GM21825 (cell line): ENCODE results near the gene NLK.

Source experiments
- ATAC-seq: cut with Tn5 transposase; IDR thresholded peaks from one replicate; pipeline ENCODE4 v1.9.1; 2021; ENCODE audit warnings: mild to moderate bottlenecking, moderate library complexity; ENCODE audit not compliant: unreplicated experiment

NLK gene

GRCh38 chr17:28110184-28110583 is 67.7 kb downstream of the NLK start:
- ATAC-seq: no peak

GRCh38 chr17:28112181-28112580 is 69.7 kb downstream of the NLK start:
- no peak for ATAC-seq

- ATAC-seq: no peak
Measured at GRCh38 chr17:28112606-28113005, 70.1 kb downstream of the NLK start.

- ATAC-seq: no peak
Measured at GRCh38 chr17:28113269-28113668, 70.8 kb downstream of the NLK start.

- no peak for ATAC-seq
Measured at GRCh38 chr17:28115046-28115445, 72.6 kb downstream of the NLK start.

GRCh38 chr17:28117304-28117703 is 74.8 kb downstream of the NLK start:
- ATAC-seq: no peak

GRCh38 chr17:28118362-28118761 is 75.9 kb downstream of the NLK start:
- no peak for ATAC-seq

GRCh38 chr17:28119046-28119445 is 76.6 kb downstream of the NLK start:
- no peak for ATAC-seq

- ATAC-seq: no peak
Measured at GRCh38 chr17:28119560-28119959, 77.1 kb downstream of the NLK start.

GRCh38 chr17:28120766-28121165 is 78.3 kb downstream of the NLK start:
- ATAC-seq: no peak

GRCh38 chr17:28124962-28125361 is 82.5 kb downstream of the NLK start:
- ATAC-seq: no peak

- no peak for ATAC-seq
Measured at GRCh38 chr17:28125526-28126378, 83.3 kb downstream of the NLK start.

- ATAC-seq: no peak
Measured at GRCh38 chr17:28127196-28127595, 84.7 kb downstream of the NLK start.

- ATAC-seq: no peak
Measured at GRCh38 chr17:28128779-28129178, 86.3 kb downstream of the NLK start.

GRCh38 chr17:28130472-28130871 is 88.0 kb downstream of the NLK start:
- ATAC-seq: no peak

- no peak for ATAC-seq
Measured at GRCh38 chr17:28131599-28131998, 89.1 kb downstream of the NLK start.

- no peak for ATAC-seq
Measured at GRCh38 chr17:28133562-28133970, 91.1 kb downstream of the NLK start.

- no peak for ATAC-seq
Measured at GRCh38 chr17:28136923-28137322, 94.4 kb downstream of the NLK start.

- ATAC-seq: no peak
Measured at GRCh38 chr17:28139822-28140221, 97.3 kb downstream of the NLK start.

GRCh38 chr17:28141313-28141712 is 98.8 kb downstream of the NLK start:
- ATAC-seq: no peak

GRCh38 chr17:28141773-28142172 is 99.3 kb downstream of the NLK start:
- ATAC-seq: no peak

GRCh38 chr17:28142305-28142704 is 99.8 kb downstream of the NLK start:
- ATAC-seq: no peak

GRCh38 chr17:28144019-28144418 is 101.5 kb downstream of the NLK start:
- no peak for ATAC-seq
